Activated T-helper 1 cell treated with anti-CD3 and anti-CD28 coated beads, Interleukin-2, amount 50 U/mL, for 16 hours (primary cell): ENCODE results near the gene YWHAG.
"Not testable (repeated sequence)": the region's sequence is repeated elsewhere in the genome, so short reads cannot be mapped to it uniquely, and the experiment has no call there.

Experiments used
- DNase-seq, 2 donors: peaks; one replicate each; pipeline ENCODE4 v3.0.0-alpha.2; 2020; ENCODE audit warnings: low read depth in 1 of 2, low spot score in 1 of 2

Gene YWHAG

GRCh38 chr7:76296743-76297740 is 61.7 kb downstream of the YWHAG start:
- no peak for DNase-seq

- DNase-seq = no peak
Observed at GRCh38 chr7:76294344-76295024, 64.3 kb downstream of the YWHAG start.

- DNase-seq = no peak
Observed at GRCh38 chr7:76293407-76293901, 65.3 kb downstream of the YWHAG start.

- not testable (repeated sequence) for DNase-seq
Observed at GRCh38 chr7:76292911-76293310, 65.9 kb downstream of the YWHAG start.

GRCh38 chr7:76292213-76292573 is 66.6 kb downstream of the YWHAG start:
- DNase-seq = no peak

- peak; percentile 76 to 77 for DNase-seq
Observed at GRCh38 chr7:76291351-76292212, 67.2 kb downstream of the YWHAG start.

- not testable (repeated sequence) for DNase-seq
Observed at GRCh38 chr7:76290847-76291350, 67.9 kb downstream of the YWHAG start.

- no peak for DNase-seq
Observed at GRCh38 chr7:76286842-76287403, 71.9 kb downstream of the YWHAG start.

- no peak for DNase-seq
Observed at GRCh38 chr7:76285604-76286374, 73.0 kb downstream of the YWHAG start.

GRCh38 chr7:76283254-76284159 is 75.3 kb downstream of the YWHAG start:
- no peak for DNase-seq

GRCh38 chr7:76282344-76283253 is 76.2 kb downstream of the YWHAG start:
- no peak for DNase-seq

- DNase-seq = no peak
Observed at GRCh38 chr7:76281706-76282343, 77.0 kb downstream of the YWHAG start.

- no peak for DNase-seq
Observed at GRCh38 chr7:76281006-76281705, 77.6 kb downstream of the YWHAG start.

- no peak for DNase-seq
Observed at GRCh38 chr7:76280408-76280807, 78.4 kb downstream of the YWHAG start.

- no peak for DNase-seq
Observed at GRCh38 chr7:76278540-76278939, 80.3 kb downstream of the YWHAG start.
